ENCODE results near the gene MINK1. TPM values are rescaled to one million over a fixed set of nuclear protein-coding genes. Genes with fewer than 3 reads are reported as not detected.

Gene MINK1
- total and polyA plus RNA-seq, 2 of the 8 experiments (the other 6 are each of a cell fraction or from before 2014, with no cell fraction given): 26.9 to 77.7 TPM

DNA sequence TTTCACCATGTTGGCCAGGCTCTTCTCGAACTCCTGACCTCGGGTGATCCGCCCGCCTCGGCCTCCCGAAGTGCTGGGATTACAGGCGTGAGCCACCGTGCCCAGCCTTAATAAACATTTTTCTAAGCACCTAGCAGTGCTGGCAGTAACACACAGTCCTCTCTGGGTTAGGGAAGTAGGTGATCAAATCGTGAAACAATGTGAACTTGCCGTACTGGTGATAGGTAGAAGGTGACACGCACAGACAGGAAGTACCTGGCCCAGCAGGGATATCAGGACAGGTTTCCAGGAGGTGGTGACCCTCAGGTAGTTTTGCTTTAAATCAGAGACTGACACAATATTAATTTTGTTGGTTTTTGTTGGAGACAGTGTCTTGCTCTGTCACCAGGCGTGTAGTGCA is 21.7 kb upstream of the MINK1 start (continued):
- TF ChIP-seq RAD21 (IDR thresholded peaks at IDR 0.05 in 1 of 2, conservative IDR thresholded peaks at IDR 0.05 in 1 of 2; ENCODE audit: low read depth in 2 of 2, low read length in 2 of 2): no peak
- TF ChIP-seq SP2 (IDR thresholded peaks at IDR 0.05; ENCODE audit: low read length): no peak
- TF ChIP-seq TCF12 (IDR thresholded peaks at IDR 0.05; ENCODE audit: low read depth, low read length): no peak
- TF ChIP-seq MAFK (IDR thresholded peaks at IDR 0.05; ENCODE audit: low read depth, low read length): no peak
- TF ChIP-seq, protein P1, sequence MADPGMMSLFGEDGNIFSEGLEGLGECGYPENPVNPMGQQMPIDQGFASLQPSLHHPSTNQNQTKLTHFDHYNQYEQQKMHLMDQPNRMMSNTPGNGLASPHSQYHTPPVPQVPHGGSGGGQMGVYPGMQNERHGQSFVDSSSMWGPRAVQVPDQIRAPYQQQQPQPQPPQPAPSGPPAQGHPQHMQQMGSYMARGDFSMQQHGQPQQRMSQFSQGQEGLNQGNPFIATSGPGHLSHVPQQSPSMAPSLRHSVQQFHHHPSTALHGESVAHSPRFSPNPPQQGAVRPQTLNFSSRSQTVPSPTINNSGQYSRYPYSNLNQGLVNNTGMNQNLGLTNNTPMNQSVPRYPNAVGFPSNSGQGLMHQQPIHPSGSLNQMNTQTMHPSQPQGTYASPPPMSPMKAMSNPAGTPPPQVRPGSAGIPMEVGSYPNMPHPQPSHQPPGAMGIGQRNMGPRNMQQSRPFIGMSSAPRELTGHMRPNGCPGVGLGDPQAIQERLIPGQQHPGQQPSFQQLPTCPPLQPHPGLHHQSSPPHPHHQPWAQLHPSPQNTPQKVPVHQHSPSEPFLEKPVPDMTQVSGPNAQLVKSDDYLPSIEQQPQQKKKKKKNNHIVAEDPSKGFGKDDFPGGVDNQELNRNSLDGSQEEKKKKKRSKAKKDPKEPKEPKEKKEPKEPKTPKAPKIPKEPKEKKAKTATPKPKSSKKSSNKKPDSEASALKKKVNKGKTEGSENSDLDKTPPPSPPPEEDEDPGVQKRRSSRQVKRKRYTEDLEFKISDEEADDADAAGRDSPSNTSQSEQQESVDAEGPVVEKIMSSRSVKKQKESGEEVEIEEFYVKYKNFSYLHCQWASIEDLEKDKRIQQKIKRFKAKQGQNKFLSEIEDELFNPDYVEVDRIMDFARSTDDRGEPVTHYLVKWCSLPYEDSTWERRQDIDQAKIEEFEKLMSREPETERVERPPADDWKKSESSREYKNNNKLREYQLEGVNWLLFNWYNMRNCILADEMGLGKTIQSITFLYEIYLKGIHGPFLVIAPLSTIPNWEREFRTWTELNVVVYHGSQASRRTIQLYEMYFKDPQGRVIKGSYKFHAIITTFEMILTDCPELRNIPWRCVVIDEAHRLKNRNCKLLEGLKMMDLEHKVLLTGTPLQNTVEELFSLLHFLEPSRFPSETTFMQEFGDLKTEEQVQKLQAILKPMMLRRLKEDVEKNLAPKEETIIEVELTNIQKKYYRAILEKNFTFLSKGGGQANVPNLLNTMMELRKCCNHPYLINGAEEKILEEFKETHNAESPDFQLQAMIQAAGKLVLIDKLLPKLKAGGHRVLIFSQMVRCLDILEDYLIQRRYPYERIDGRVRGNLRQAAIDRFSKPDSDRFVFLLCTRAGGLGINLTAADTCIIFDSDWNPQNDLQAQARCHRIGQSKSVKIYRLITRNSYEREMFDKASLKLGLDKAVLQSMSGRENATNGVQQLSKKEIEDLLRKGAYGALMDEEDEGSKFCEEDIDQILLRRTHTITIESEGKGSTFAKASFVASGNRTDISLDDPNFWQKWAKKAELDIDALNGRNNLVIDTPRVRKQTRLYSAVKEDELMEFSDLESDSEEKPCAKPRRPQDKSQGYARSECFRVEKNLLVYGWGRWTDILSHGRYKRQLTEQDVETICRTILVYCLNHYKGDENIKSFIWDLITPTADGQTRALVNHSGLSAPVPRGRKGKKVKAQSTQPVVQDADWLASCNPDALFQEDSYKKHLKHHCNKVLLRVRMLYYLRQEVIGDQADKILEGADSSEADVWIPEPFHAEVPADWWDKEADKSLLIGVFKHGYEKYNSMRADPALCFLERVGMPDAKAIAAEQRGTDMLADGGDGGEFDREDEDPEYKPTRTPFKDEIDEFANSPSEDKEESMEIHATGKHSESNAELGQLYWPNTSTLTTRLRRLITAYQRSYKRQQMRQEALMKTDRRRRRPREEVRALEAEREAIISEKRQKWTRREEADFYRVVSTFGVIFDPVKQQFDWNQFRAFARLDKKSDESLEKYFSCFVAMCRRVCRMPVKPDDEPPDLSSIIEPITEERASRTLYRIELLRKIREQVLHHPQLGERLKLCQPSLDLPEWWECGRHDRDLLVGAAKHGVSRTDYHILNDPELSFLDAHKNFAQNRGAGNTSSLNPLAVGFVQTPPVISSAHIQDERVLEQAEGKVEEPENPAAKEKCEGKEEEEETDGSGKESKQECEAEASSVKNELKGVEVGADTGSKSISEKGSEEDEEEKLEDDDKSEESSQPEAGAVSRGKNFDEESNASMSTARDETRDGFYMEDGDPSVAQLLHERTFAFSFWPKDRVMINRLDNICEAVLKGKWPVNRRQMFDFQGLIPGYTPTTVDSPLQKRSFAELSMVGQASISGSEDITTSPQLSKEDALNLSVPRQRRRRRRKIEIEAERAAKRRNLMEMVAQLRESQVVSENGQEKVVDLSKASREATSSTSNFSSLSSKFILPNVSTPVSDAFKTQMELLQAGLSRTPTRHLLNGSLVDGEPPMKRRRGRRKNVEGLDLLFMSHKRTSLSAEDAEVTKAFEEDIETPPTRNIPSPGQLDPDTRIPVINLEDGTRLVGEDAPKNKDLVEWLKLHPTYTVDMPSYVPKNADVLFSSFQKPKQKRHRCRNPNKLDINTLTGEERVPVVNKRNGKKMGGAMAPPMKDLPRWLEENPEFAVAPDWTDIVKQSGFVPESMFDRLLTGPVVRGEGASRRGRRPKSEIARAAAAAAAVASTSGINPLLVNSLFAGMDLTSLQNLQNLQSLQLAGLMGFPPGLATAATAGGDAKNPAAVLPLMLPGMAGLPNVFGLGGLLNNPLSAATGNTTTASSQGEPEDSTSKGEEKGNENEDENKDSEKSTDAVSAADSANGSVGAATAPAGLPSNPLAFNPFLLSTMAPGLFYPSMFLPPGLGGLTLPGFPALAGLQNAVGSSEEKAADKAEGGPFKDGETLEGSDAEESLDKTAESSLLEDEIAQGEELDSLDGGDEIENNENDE (IDR thresholded peaks at IDR 0.05; ENCODE audit: insufficient replicate concordance, low read length): no peak
- TF ChIP-seq KDM4A (IDR thresholded peaks at IDR 0.05; ENCODE audit: low read depth, low read length, severe bottlenecking): no peak
- no peak for TF ChIP-seq NANOG (IDR thresholded peaks at IDR 0.05; ENCODE audit: insufficient read depth, low read depth, low read length, poor library complexity, severe bottlenecking)
- TF ChIP-seq CHD1 (IDR thresholded peaks at IDR 0.05; ENCODE audit: low read depth, low read length): no peak
- no peak for TF ChIP-seq POLR2A (IDR thresholded peaks at IDR 0.05; ENCODE audit: control extremely low read depth in 1 of 2, low read depth in 2 of 2, low read length in 2 of 2)
